HTERT RPE-1 (cell line): Measurements from ENCODE around the gene PDLIM1.

Experiments used
- in situ Hi-C: fragments of 300-500 bp; cut with MboI; formaldehyde crosslinking; loops from 4 replicates; pipeline ENCODE4 v1.14.3; 2020; ENCODE audit warnings: low sequenced_read_pairs

Gene PDLIM1

GRCh38 chr10:95289003-95289920, 1.5 kb downstream of the PDLIM1 start:
- in situ Hi-C loops, result no loop called here

GRCh38 chr10:95288303-95288702, 2.5 kb downstream of the PDLIM1 start:
- in situ Hi-C loops, result no loop called here

- in situ Hi-C loops, result no loop called here
Observed at GRCh38 chr10:95287281-95287680, 3.5 kb downstream of the PDLIM1 start.

GRCh38 chr10:95286707-95287106, 4.1 kb downstream of the PDLIM1 start:
- in situ Hi-C loops, result no loop called here

- in situ Hi-C loops, result no loop called here
Observed at GRCh38 chr10:95285556-95285955, 5.2 kb downstream of the PDLIM1 start.

- in situ Hi-C loops, result no loop called here
Observed at GRCh38 chr10:95284807-95285206, 6.0 kb downstream of the PDLIM1 start.

GRCh38 chr10:95282107-95282506, 8.7 kb downstream of the PDLIM1 start:
- in situ Hi-C loops, result no loop called here

- in situ Hi-C loops, result no loop called here
Observed at GRCh38 chr10:95281206-95281605, 9.6 kb downstream of the PDLIM1 start.

GRCh38 chr10:95280637-95281036, 10.2 kb downstream of the PDLIM1 start:
- in situ Hi-C loops, result no loop called here

GRCh38 chr10:95279042-95279820, 11.6 kb downstream of the PDLIM1 start:
- in situ Hi-C loops, result no loop called here

- in situ Hi-C loops, result no loop called here
Observed at GRCh38 chr10:95278061-95278988, 12.5 kb downstream of the PDLIM1 start.

- in situ Hi-C loops, result no loop called here
Observed at GRCh38 chr10:95277614-95278013, 13.2 kb downstream of the PDLIM1 start.

- in situ Hi-C loops, result no loop called here
Observed at GRCh38 chr10:95277201-95277570, 13.6 kb downstream of the PDLIM1 start.

GRCh38 chr10:95276367-95277200, 14.2 kb downstream of the PDLIM1 start:
- in situ Hi-C loops, result no loop called here

- in situ Hi-C loops, result no loop called here
Observed at GRCh38 chr10:95275726-95276366, 15.0 kb downstream of the PDLIM1 start.

GRCh38 chr10:95273393-95274312, 17.1 kb downstream of the PDLIM1 start:
- in situ Hi-C loops, result no loop called here

GRCh38 chr10:95268438-95268837, 22.4 kb downstream of the PDLIM1 start:
- in situ Hi-C loops, result no loop called here

- in situ Hi-C loops, result no loop called here
Observed at GRCh38 chr10:95267251-95267650, 23.6 kb downstream of the PDLIM1 start.
